ENCODE measurements around the gene PNRC1. TPM values are rescaled to one million over a fixed set of nuclear protein-coding genes. Genes with fewer than 3 reads are reported as not detected.

Gene PNRC1
- total RNA-seq, 4 donors from 2014 or later: 97.3 to 176 (median 102) TPM

- Histone ChIP-seq H3K36me3 (no peaks in the 10 kb centered on the region), H3K9me3 (no peaks in the 10 kb centered on the region), H3K4me1 (no peaks in the 10 kb centered on the region), H3K27ac (no peak overlapping the region), H3K4me3 (no peak overlapping the region), H3K27me3 (no peaks in the 10 kb centered on the region)
- DNase-seq: no peak
- no peak for TF ChIP-seq POLR2A (IDR thresholded peaks at IDR 0.05)
- no peak for TF ChIP-seq CTCF (IDR thresholded peaks at IDR 0.05)
Measured at GRCh38 chr6:89045011-89045387, 35.6 kb upstream of the PNRC1 start.

- no peak overlapping the region for H3K27ac ChIP-seq
- no peak for DNase-seq
- no peaks in the 10 kb centered on the region for H3K27me3 ChIP-seq
Measured at GRCh38 chr6:89045576-89045975, 35.0 kb upstream of the PNRC1 start.

GRCh38 chr6:89047473-89047872 is 33.1 kb upstream of the PNRC1 start:
- H3K27me3 ChIP-seq: no peaks in the 10 kb centered on the region
- H3K4me3 ChIP-seq: no peak overlapping the region
- H3K4me1 ChIP-seq: no peaks in the 10 kb centered on the region
- TF ChIP-seq POLR2A (IDR thresholded peaks at IDR 0.05): no peak
- no peak for TF ChIP-seq CTCF (IDR thresholded peaks at IDR 0.05)
- DNase-seq: no peak
- H3K36me3 ChIP-seq: no peaks in the 10 kb centered on the region
- no peaks in the 10 kb centered on the region for H3K9me3 ChIP-seq
- no peak overlapping the region for H3K27ac ChIP-seq

More at GRCh38 chr6:89045576-89045975, 35.0 kb upstream of the PNRC1 start:
- TF ChIP-seq CTCF (IDR thresholded peaks at IDR 0.05) (no peak), POLR2A (IDR thresholded peaks at IDR 0.05) (no peak)
- H3K4me1 ChIP-seq: no peaks in the 10 kb centered on the region
- H3K36me3 ChIP-seq: no peaks in the 10 kb centered on the region
- H3K4me3 ChIP-seq: no peak overlapping the region
- H3K9me3 ChIP-seq: no peaks in the 10 kb centered on the region

GRCh38 chr6:89048288-89048923 is 32.1 kb upstream of the PNRC1 start:
- Histone ChIP-seq H3K9me3 (no peaks in the 10 kb centered on the region), H3K4me1 (no peaks in the 10 kb centered on the region), H3K36me3 (no peaks in the 10 kb centered on the region), H3K4me3 (no peak overlapping the region), H3K27ac (no peak overlapping the region), H3K27me3 (no peaks in the 10 kb centered on the region)
- TF ChIP-seq CTCF (IDR thresholded peaks at IDR 0.05) (no peak), POLR2A (IDR thresholded peaks at IDR 0.05) (no peak)
- DNase-seq: no peak

GRCh38 chr6:89048985-89049384 is 31.6 kb upstream of the PNRC1 start:
- no peak for DNase-seq
- no peaks in the 10 kb centered on the region for H3K9me3 ChIP-seq
- no peaks in the 10 kb centered on the region for H3K36me3 ChIP-seq
- H3K27ac ChIP-seq: no peak overlapping the region
- H3K27me3 ChIP-seq: no peaks in the 10 kb centered on the region
- no peak overlapping the region for H3K4me3 ChIP-seq
- TF ChIP-seq POLR2A (IDR thresholded peaks at IDR 0.05): no peak
- TF ChIP-seq CTCF (IDR thresholded peaks at IDR 0.05): no peak
- H3K4me1 ChIP-seq: no peaks in the 10 kb centered on the region

GRCh38 chr6:89050155-89050554 is 30.4 kb upstream of the PNRC1 start:
- H3K36me3 ChIP-seq: no peaks in the 10 kb centered on the region
- peak in 1 of 3 donors; percentile 56 for DNase-seq
- H3K9me3 ChIP-seq: no peaks in the 10 kb centered on the region
- TF ChIP-seq CTCF (IDR thresholded peaks at IDR 0.05) (no peak), POLR2A (IDR thresholded peaks at IDR 0.05) (no peak)
- H3K4me1 ChIP-seq: no peaks in the 10 kb centered on the region
- H3K27me3 ChIP-seq: no peaks in the 10 kb centered on the region
- no peak overlapping the region for H3K4me3 ChIP-seq
- no peak overlapping the region for H3K27ac ChIP-seq
